Esophagus muscularis mucosa (tissue), 4 donors: ENCODE data around the gene SPAG16.

Source experiments
- CTCF ChIP-seq, 3 experiments: fragments of 200-600 bp in 2 of 3; fragments of 450-650 bp in 1 of 3; sonication (generic) in 2 of 3; IDR thresholded peaks; one replicate each; pipeline ENCODE4 v1.5.1; 2017 to 2019; ENCODE audit warnings: antibody characterized with exemption in 3 of 3, mild to moderate bottlenecking in 2 of 3, moderate library complexity in 1 of 3
- EP300 ChIP-seq: sonication (generic); formaldehyde crosslinking; IDR thresholded peaks from one replicate; pipeline ENCODE4 v1.6.1; 2017; ENCODE audit warnings: antibody characterized with exemption
- POLR2A ChIP-seq: fragments of 450-650 bp; IDR thresholded peaks from one replicate; pipeline ENCODE4 v1.6.1; 2017; ENCODE audit warnings: antibody characterized with exemption, moderate library complexity, mild to moderate bottlenecking, low read depth

DNA sequence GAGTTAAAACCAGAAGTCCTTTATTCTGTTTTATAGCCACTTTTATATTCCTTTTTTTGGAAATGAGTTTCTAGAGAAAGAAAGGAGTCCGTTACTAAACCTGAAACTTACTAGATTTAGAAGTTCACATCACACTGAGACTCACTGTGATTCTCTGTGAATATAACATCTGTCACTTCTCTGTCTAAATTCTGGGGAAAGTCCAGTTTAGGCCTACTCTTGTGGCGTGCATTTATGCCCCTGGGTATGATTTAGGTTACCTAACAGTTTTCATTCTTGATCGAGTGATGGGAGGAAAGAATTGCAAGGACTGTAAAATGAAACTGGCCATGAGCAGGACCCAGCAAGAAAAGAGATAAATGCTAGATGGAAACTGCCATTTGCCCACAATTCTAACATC, 449.6 kb downstream of the SPAG16 start:
- TF ChIP-seq CTCF (IDR thresholded peaks at IDR 0.05) (no peak), POLR2A (no peak), EP300 (no peak)
